Adipose tissue (tissue), 3 donors: ENCODE data around the gene MUC2. TPM values are rescaled to one million over a fixed set of nuclear protein-coding genes. Genes with fewer than 3 reads are reported as not detected.

Source experiments
- H3K27ac ChIP-seq: one replicate; pipeline ENCODE4 v1.5.1; 2013; ENCODE audit warnings: low read depth, low read length
- WGBS, 3 donors: extraction: QIAGEN DNeasy Blood & Tissue Kit; methylation state at CpG; one replicate each; pipeline ENCODE4 v1.1.7; 2013; 5-methylcytosine and 5-hydroxymethylcytosine counted together
- polyA plus RNA-seq, 3 donors: library from polyadenylated mRNA; stranded (reverse); fragments of 200-250 nt; gene quantifications; one replicate each; pipeline ENCODE4 v1.2.3, GENCODE V29; 2013
- donor health status: healthy with polysubstance abuse.
- donor health status: Bipolar disorder and iron deficiency.
- donor health status: healthy.

MUC2 gene
- polyA plus RNA-seq, 3 donors, result 0.01 to 0.31 TPM; not detected in 1

- H3K27ac ChIP-seq, result no peak overlapping the region
- 69 to 75% (median 72%) methylated on average over 7 of the region's 7 CpGs for WGBS, 3 donors
These were observed 48.0 kb downstream of the MUC2 start for GRCh38 chr11:1122664-1123002.

GRCh38 chr11:1123970-1124369, 49.3 kb downstream of the MUC2 start:
- 79 to 100% (median 80%) methylated on average over 1 of the region's 1 CpG for WGBS, 3 donors
- H3K27ac ChIP-seq, result no peak overlapping the region

Other genes with a start within 250 kb of the MUC2 start
- 100 to 1,000 TPM in 1 of 3 donors, 10 to 100 TPM in 2; 36.7 to 174 (median 50.7) TPM for gene CRACR2B, start 247.0 kb upstream of the MUC2 start, polyA plus RNA-seq
- gene CD151, start 241.9 kb upstream of the MUC2 start, polyA plus RNA-seq, result 100 to 1,000 TPM; 495 to 757 (median 531) TPM
- 100 to 1,000 TPM; 126 to 454 (median 290) TPM for gene POLR2L, start 232.3 kb upstream of the MUC2 start, polyA plus RNA-seq
- gene TSPAN4, start 232.0 kb upstream of the MUC2 start, polyA plus RNA-seq, result 100 to 1,000 TPM in 2 of 3 donors, 10 to 100 TPM in 1; 34.1 to 122 (median 115) TPM
- 10 to 100 TPM; 45.3 to 62.6 (median 51.9) TPM for gene CHID1, start 164.1 kb upstream of the MUC2 start, polyA plus RNA-seq
- 10 to 100 TPM; 32.0 to 57.4 (median 37.3) TPM for gene AP2A2, start 149.0 kb upstream of the MUC2 start, polyA plus RNA-seq
- gene MUC6, start 38.2 kb upstream of the MUC2 start, polyA plus RNA-seq, result 10 to 100 TPM in 1 of 3 donors, 1 to 10 TPM in 1, not detected in 1; 6.2 to 10.6 TPM
- 10 to 100 TPM in 1 of 3 donors, under 1 TPM in 2; 0.03 to 24.5 (median 0.56) TPM for gene MUC5AC, start 83.1 kb downstream of the MUC2 start, polyA plus RNA-seq
- gene MUC5B, start 148.2 kb downstream of the MUC2 start, polyA plus RNA-seq, result under 1 TPM in 2 of 3 donors, not detected in 1; 0.13 to 0.37 TPM
- 10 to 100 TPM; 30.0 to 36.9 (median 30.7) TPM for gene TOLLIP, start 234.8 kb downstream of the MUC2 start, polyA plus RNA-seq